GM12878 (cell line): ENCODE measurements around the gene CCN2. TPM values are rescaled to one million over a fixed set of nuclear protein-coding genes. Genes with fewer than 3 reads are reported as not detected.

ENCODE experiments used
- ATAC-seq: fragments of 200-7000 bp; cut with Tn5 transposase; 3 replicates; pipeline ENCODE4 v1.9.1; 2020; ENCODE audit warnings: mild to moderate bottlenecking, moderate library complexity
- BruUV-seq: library from RNA; stranded (reverse); fragments of 400-500 nt; replicated peaks from 2 replicates; lab custom pipeline; 2021; lab: Mats Ljungman, UMichigan
- CTCF ChIA-PET: fragments of 300-600 bp; sonication (Branson Sonifier 250); formaldehyde crosslinking; extraction: SDS; loops from one replicate; lab custom pipeline; 2021; ENCODE audit warnings: inconsistent platforms; lab: Yijun Ruan, JAX
- POLR2A ChIA-PET: fragments of 350-600 bp; formaldehyde crosslinking; extraction: SDS; loops from one replicate; lab custom pipeline; 2021; ENCODE audit warnings: inconsistent platforms; lab: Charles Lee
- RAD21 ChIA-PET: fragments of 300-600 bp; sonication (Branson Sonifier 250); formaldehyde crosslinking; loops from one replicate; lab custom pipeline; 2023; ENCODE audit warnings: antibody characterized with exemption; ENCODE audit not compliant: unreplicated experiment; lab: Charles Lee
- SMC1A ChIA-PET: fragments of 300-600 bp; sonication (Branson Sonifier 250); formaldehyde crosslinking; loops from one replicate; lab custom pipeline; 2023; ENCODE audit not compliant: unreplicated experiment, uncharacterized antibody; lab: Charles Lee
- DNase-seq: peaks from one replicate; pipeline ENCODE4 v3.0.0-alpha.2; 2011; ENCODE audit warnings: low read depth, low spot score
- FAIRE-seq: peaks from 3 replicates; lab custom pipeline; 2011; peaks lifted over from hg19 to GRCh38; lab: Jason Lieb, UNC
- H2AFZ ChIP-seq: 2 replicates; pipeline ENCODE4 v1.6.0; 2011; ENCODE audit warnings: low read depth, low read length, control low read depth; ENCODE audit not compliant: control insufficient read depth
- H3K27ac ChIP-seq: 2 replicates; pipeline ENCODE4 v1.5.1; 2011; ENCODE audit warnings: control low read depth; ENCODE audit not compliant: control insufficient read depth, insufficient read depth
- H3K27me3 ChIP-seq, 2 experiments: replicated peaks in 1 of 2; 2 replicates each; pipeline versions ENCODE4 v1.6.0 to v1.6.1; 2011; ENCODE audit warnings: low read length in 1 of 2; ENCODE audit not compliant: control insufficient read depth in 2 of 2, insufficient read depth in 2 of 2
- H3K36me3 ChIP-seq, 2 experiments: 2 replicates each; pipeline ENCODE4 v1.5.1; 2011; ENCODE audit warnings: low read length in 1 of 2; ENCODE audit not compliant: control insufficient read depth in 2 of 2, insufficient read depth in 2 of 2
- H3K4me1 ChIP-seq: 2 replicates; pipeline ENCODE4 v1.6.1; 2011; ENCODE audit warnings: mild to moderate bottlenecking, low read length, moderate library complexity, mixed read lengths; ENCODE audit not compliant: control insufficient read depth, insufficient read depth
- H3K4me2 ChIP-seq: 2 replicates; pipeline ENCODE4 v1.6.0; 2011; ENCODE audit warnings: control low read depth; ENCODE audit not compliant: control insufficient read depth, insufficient read depth
- H3K4me3 ChIP-seq: fragments of 200-600 bp; sonication (generic); 2 replicates; pipeline ENCODE4 v1.5.1; 2016
- H3K79me2 ChIP-seq: 2 replicates; pipeline ENCODE4 v1.6.0; 2011; ENCODE audit warnings: low read length; ENCODE audit not compliant: control insufficient read depth, insufficient read depth
- H3K9ac ChIP-seq: 2 replicates; pipeline ENCODE4 v1.8.0; 2011; ENCODE audit warnings: low read length, control low read depth, mixed read lengths; ENCODE audit not compliant: control insufficient read depth, insufficient read depth
- H3K9me3 ChIP-seq: replicated peaks from 3 replicates; pipeline ENCODE4 v1.5.1; 2011; ENCODE audit warnings: mild to moderate bottlenecking, low read length; ENCODE audit not compliant: control insufficient read depth, insufficient read depth
- H4K20me1 ChIP-seq: 2 replicates; pipeline ENCODE4 v1.6.0; 2011; ENCODE audit not compliant: control insufficient read depth, insufficient read depth
- EP300 ChIP-seq, 2 experiments: fragments of 150-350 bp in 1 of 2; IDR thresholded peaks; 2 replicates each; pipeline ENCODE4 v1.6.1; 2011 to 2012; ENCODE audit warnings: low read depth in 2 of 2, low read length in 2 of 2, borderline replicate concordance in 1 of 2, improper control_type of control experiment in 1 of 2, inconsistent platforms in 1 of 2; ENCODE audit not compliant: control insufficient read depth in 1 of 2
- FOS ChIP-seq: IDR thresholded peaks from 3 replicates; pipeline ENCODE4 v1.6.1; 2011; ENCODE audit warnings: borderline replicate concordance; ENCODE audit not compliant: insufficient read length; ENCODE audit errors: extremely low read depth
- JUNB ChIP-seq: IDR thresholded peaks from 2 replicates; pipeline ENCODE4 v1.6.1; 2016; ENCODE audit warnings: antibody characterized with exemption, mild to moderate bottlenecking
- MEF2B ChIP-seq: fragments of 450-650 bp; IDR thresholded peaks from 2 replicates; pipeline ENCODE4 v1.6.1; 2018; ENCODE audit warnings: mild to moderate bottlenecking, moderate library complexity; ENCODE audit not compliant: partially characterized antibody, poor library complexity, severe bottlenecking
- MYC ChIP-seq: IDR thresholded peaks from 2 replicates; pipeline ENCODE4 v1.6.1; 2011; ENCODE audit warnings: mild to moderate bottlenecking, low read length, moderate library complexity, inconsistent platforms; ENCODE audit not compliant: insufficient read depth, insufficient replicate concordance, insufficient read length, severe bottlenecking
- RELA ChIP-seq: fragments of 450-650 bp; IDR thresholded peaks from 2 replicates; pipeline ENCODE4 v1.8.0; 2014; ENCODE audit warnings: borderline replicate concordance; ENCODE audit not compliant: partially characterized antibody
- SREBF1 ChIP-seq: IDR thresholded peaks from 2 replicates; pipeline ENCODE4 v1.6.1; 2012; ENCODE audit warnings: mild to moderate bottlenecking, low read length
- SUPT20H ChIP-seq: IDR thresholded peaks from 2 replicates; pipeline ENCODE4 v1.6.1; 2011; ENCODE audit warnings: low read depth, mild to moderate bottlenecking, low read length, moderate library complexity, borderline replicate concordance; ENCODE audit not compliant: control insufficient read depth
- ZBTB40 ChIP-seq: fragments of 450-650 bp; IDR thresholded peaks from 2 replicates; pipeline ENCODE4 v1.6.1; 2016; ENCODE audit warnings: mild to moderate bottlenecking, moderate library complexity, borderline replicate concordance
- WGBS: methylation state at CpG from one replicate; pipeline ENCODE4 v1.1.6; 2016; ENCODE audit warnings: low lambda C conversion rate; ENCODE audit not compliant: insufficient replicate concordance, insufficient coverage; ENCODE audit errors: missing lambda C conversion rate; 5-methylcytosine and 5-hydroxymethylcytosine counted together
- in situ Hi-C: fragments of 300-500 bp; cut with MboI; formaldehyde crosslinking; loops from 9 replicates; pipeline ENCODE4 v1.14.3; 2018; ENCODE audit warnings: mixed read lengths
- intact Hi-C: fragments of 100-400 bp; cut with micrococcal nuclease; formaldehyde crosslinking; loops from one replicate; pipeline ENCODE4 v1.14.2; 2022; ENCODE audit not compliant: unreplicated experiment
- polyA plus RNA-seq, 11 experiments: library from polyadenylated mRNA; depleted of rRNA in 4 of 11; unstranded in 6 of 11; stranded (reverse) in 5 of 11; fragments of >200 nt; fragmentation: Nextera tagmentation in 4 of 11; fragmentation: Illumina TruSeq in 1 of 11; extraction: Ambion mirVana in 4 of 11; extraction: Trizol in 1 of 11; gene quantifications; 1 replicate in 1 of 11; 2 replicates in 10 of 11; pipeline versions ENCODE4 v1.2.1 to v1.2.3, GENCODE V29; 2011 to 2016; ENCODE audit warnings: inconsistent platforms in 2 of 11, missing spikeins in 2 of 11, low read depth in 1 of 11
- total RNA-seq, 4 experiments: library from RNA; depleted of rRNA in 3 of 4; stranded (reverse); fragments of >200 nt in 3 of 4; fragmentation: Illumina TruSeq in 1 of 4; extraction: Trizol in 1 of 4; gene quantifications; 2 replicates each; pipeline versions ENCODE4 v1.2.1 to v1.2.3, GENCODE V29; 2013 to 2021
- TF ChIP-seq, protein P1 (sequence below): fragments of 450-650 bp; IDR thresholded peaks from 2 replicates; pipeline ENCODE4 v1.6.1; 2016; ENCODE audit warnings: mild to moderate bottlenecking
- TF ChIP-seq, protein P2 (sequence below): fragments of 450-650 bp; conservative IDR thresholded peaks from 2 replicates; pipeline ENCODE4 v1.6.1; 2017; ENCODE audit warnings: mild to moderate bottlenecking, moderate library complexity

The CCN2 gene
- total and polyA plus RNA-seq, 10 of the 15 experiments (the other 5 are each of a cell fraction or from before 2014, with no cell fraction given) = 0.26 to 0.62 (median 0.44) TPM; not detected in 7

- Histone ChIP-seq H3K9ac (no peak overlapping the region), H3K36me3 (no peaks in the 10 kb centered on the region), H3K79me2 (no peaks in the 10 kb centered on the region), H3K27me3 (no peaks in the 10 kb centered on the region), H3K4me1 (no peaks in the 10 kb centered on the region), H3K27ac (no peak overlapping the region), H3K4me3 (no peak overlapping the region), H3K9me3 (no peaks in the 10 kb centered on the region), H3K4me2 (no peak overlapping the region), H4K20me1 (no peaks in the 10 kb centered on the region), H2AFZ (no peak overlapping the region)
- SMC1A ChIA-PET = interaction anchor here (1.0 to 1.8 kb wide), 6 partner anchors 8 to 391 kb away, joined by 3 to 8 read pairs (median 5); no protein-coding TSS in a partner anchor
- DNase-seq = no peak
- no TSS peak for BruUV-seq
- in situ Hi-C loops = loop anchor here (10.0 kb wide), 1 partner anchor 215 kb away; no protein-coding TSS in a partner anchor
- RAD21 ChIA-PET = interaction anchor here (0.6 to 1.5 kb wide), 3 partner anchors 13 to 391 kb away, joined by 3 to 14 read pairs (median 4); no protein-coding TSS in a partner anchor
- CTCF ChIA-PET = interaction anchor here (0.6 to 4.2 kb wide), 16 partner anchors 8 to 391 kb away, joined by 3 to 41 read pairs (median 4); no protein-coding TSS in a partner anchor
- intact Hi-C loops = loop anchor here (1.0 to 10.0 kb wide), 2 partner anchors 215 to 575 kb away; no protein-coding TSS in a partner anchor
- TF ChIP-seq EP300 (IDR thresholded peaks at IDR 0.05; ENCODE audit: borderline replicate concordance in 1 of 2, control insufficient read depth in 1 of 2, low read depth in 2 of 2, low read length in 2 of 2) (no peak), SUPT20H (no peak), JUNB (no peak), SREBF1 (no peak), MEF2B (no peak), FOS (no peak), ZBTB40 (no peak), RELA (no peak), MYC (no peak)
- TF ChIP-seq, protein P1, sequence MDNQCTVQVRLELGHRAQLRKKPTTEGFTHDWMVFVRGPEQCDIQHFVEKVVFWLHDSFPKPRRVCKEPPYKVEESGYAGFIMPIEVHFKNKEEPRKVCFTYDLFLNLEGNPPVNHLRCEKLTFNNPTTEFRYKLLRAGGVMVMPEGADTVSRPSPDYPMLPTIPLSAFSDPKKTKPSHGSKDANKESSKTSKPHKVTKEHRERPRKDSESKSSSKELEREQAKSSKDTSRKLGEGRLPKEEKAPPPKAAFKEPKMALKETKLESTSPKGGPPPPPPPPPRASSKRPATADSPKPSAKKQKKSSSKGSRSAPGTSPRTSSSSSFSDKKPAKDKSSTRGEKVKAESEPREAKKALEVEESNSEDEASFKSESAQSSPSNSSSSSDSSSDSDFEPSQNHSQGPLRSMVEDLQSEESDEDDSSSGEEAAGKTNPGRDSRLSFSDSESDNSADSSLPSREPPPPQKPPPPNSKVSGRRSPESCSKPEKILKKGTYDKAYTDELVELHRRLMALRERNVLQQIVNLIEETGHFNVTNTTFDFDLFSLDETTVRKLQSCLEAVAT = no peak
- TF ChIP-seq, protein P2, sequence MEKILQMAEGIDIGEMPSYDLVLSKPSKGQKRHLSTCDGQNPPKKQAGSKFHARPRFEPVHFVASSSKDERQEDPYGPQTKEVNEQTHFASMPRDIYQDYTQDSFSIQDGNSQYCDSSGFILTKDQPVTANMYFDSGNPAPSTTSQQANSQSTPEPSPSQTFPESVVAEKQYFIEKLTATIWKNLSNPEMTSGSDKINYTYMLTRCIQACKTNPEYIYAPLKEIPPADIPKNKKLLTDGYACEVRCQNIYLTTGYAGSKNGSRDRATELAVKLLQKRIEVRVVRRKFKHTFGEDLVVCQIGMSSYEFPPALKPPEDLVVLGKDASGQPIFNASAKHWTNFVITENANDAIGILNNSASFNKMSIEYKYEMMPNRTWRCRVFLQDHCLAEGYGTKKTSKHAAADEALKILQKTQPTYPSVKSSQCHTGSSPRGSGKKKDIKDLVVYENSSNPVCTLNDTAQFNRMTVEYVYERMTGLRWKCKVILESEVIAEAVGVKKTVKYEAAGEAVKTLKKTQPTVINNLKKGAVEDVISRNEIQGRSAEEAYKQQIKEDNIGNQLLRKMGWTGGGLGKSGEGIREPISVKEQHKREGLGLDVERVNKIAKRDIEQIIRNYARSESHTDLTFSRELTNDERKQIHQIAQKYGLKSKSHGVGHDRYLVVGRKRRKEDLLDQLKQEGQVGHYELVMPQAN = no peak
- ATAC-seq = no peak; the same call in 2 of the 3 replicates
- FAIRE-seq = no peak
- 45% methylated on average over 1 of the region's 1 CpG for WGBS
- POLR2A ChIA-PET = no interaction called here
These were observed 41.0 kb downstream of the CCN2 start for GRCh38 chr6:131910219-131910589.
